K562 (cell line): ENCODE measurements around the gene MATN1. TPM values are rescaled to one million over a fixed set of nuclear protein-coding genes. Genes with fewer than 3 reads are reported as not detected.

Source experiments
- CCAR2 ChIP-seq: fragments of 200-400 bp; formaldehyde crosslinking; IDR thresholded peaks from 2 replicates; pipeline ENCODE4 v1.6.1; 2017; ENCODE audit warnings: mild to moderate bottlenecking, low read depth, low read length
- ESRRA ChIP-seq: fragments of 450-650 bp; IDR thresholded peaks from 2 replicates; pipeline ENCODE4 v1.6.1; 2014; ENCODE audit warnings: low read depth, mild to moderate bottlenecking, moderate library complexity, borderline replicate concordance
- ETV1 ChIP-seq: fragments of 450-650 bp; conservative IDR thresholded peaks from 2 replicates; pipeline ENCODE4 v1.6.1; 2016; ENCODE audit warnings: missing genetic modification characterization, control low read depth, low read depth, missing compliant biosample characterization
- HEY1 ChIP-seq: fragments of 250-450 bp; sonication (Bioruptor Pico); IDR thresholded peaks from 2 replicates; pipeline ENCODE4 v1.5.0; 2020; ENCODE audit warnings: mild to moderate bottlenecking, moderate library complexity, borderline replicate concordance
- IFI16 ChIP-seq: fragments of 250-450 bp; sonication (Bioruptor Pico); IDR thresholded peaks from 2 replicates; pipeline ENCODE4 v2.1.2; 2022; ENCODE audit warnings: mild to moderate bottlenecking, inconsistent platforms
- MTA3 ChIP-seq: fragments of 450-650 bp; formaldehyde crosslinking; IDR thresholded peaks from 2 replicates; pipeline ENCODE4 v1.6.1; 2017; ENCODE audit warnings: mild to moderate bottlenecking, borderline replicate concordance
- OTX1 ChIP-seq: fragments of 450-650 bp; formaldehyde crosslinking; IDR thresholded peaks from 2 replicates; pipeline ENCODE4 v1.4.0; 2022; ENCODE audit warnings: mild to moderate bottlenecking
- PYGO2 ChIP-seq: fragments of 450-650 bp; IDR thresholded peaks from 2 replicates; pipeline ENCODE4 v1.6.1; 2016; ENCODE audit warnings: mild to moderate bottlenecking, missing genetic modification characterization, moderate library complexity, missing compliant biosample characterization
- SMAD3 ChIP-seq: fragments of 450-650 bp; formaldehyde crosslinking; conservative IDR thresholded peaks from 2 replicates; pipeline ENCODE4 v1.4.0; 2020; ENCODE audit warnings: mild to moderate bottlenecking
- SMAD4 ChIP-seq: fragments of 250-450 bp; sonication (Bioruptor Pico); conservative IDR thresholded peaks from 2 replicates; pipeline ENCODE4 v1.8.0; 2021; ENCODE audit warnings: inconsistent platforms, mild to moderate bottlenecking, moderate library complexity
- SPI1 ChIP-seq: IDR thresholded peaks from 2 replicates; pipeline ENCODE4 v1.6.1; 2011; ENCODE audit warnings: low read depth, low read length, control low read depth, borderline replicate concordance
- TAL1 ChIP-seq: fragments of 450-650 bp; IDR thresholded peaks from 2 replicates; pipeline ENCODE4 v1.6.1; 2016; ENCODE audit warnings: mild to moderate bottlenecking
- TCF3 ChIP-seq: sonication (generic); formaldehyde crosslinking; IDR thresholded peaks from 2 replicates; pipeline ENCODE4 v1.4.0; 2020; ENCODE audit warnings: mild to moderate bottlenecking, missing genetic modification reagents
- ZNF24 ChIP-seq: fragments of 450-650 bp; IDR thresholded peaks from 2 replicates; pipeline ENCODE4 v1.6.1; 2016
- polyA plus RNA-seq, 8 experiments: library from polyadenylated mRNA; depleted of rRNA in 4 of 8; stranded (reverse) in 5 of 8; unstranded in 3 of 8; fragments of >200 nt; fragmentation: Nextera tagmentation in 2 of 8; fragmentation: Illumina TruSeq in 1 of 8; extraction: Ambion mirVana in 2 of 8; extraction: Trizol in 1 of 8; gene quantifications; 2 replicates each; pipeline versions ENCODE4 v1.2.1 to v1.2.3, GENCODE V29; 2011 to 2014; ENCODE audit warnings: inconsistent platforms in 1 of 8, missing spikeins in 1 of 8
- total RNA-seq, 7 experiments: library from RNA; depleted of rRNA in 6 of 7; stranded (reverse); fragments of >200 nt in 6 of 7; fragmentation: Illumina TruSeq in 2 of 7; extraction: Trizol in 2 of 7; gene quantifications; 2 replicates each; pipeline versions ENCODE4 v1.2.1 to v1.2.3, GENCODE V29; 2011 to 2021; ENCODE audit warnings: low replicate concordance in 1 of 7
- TF ChIP-seq, protein P1 (sequence below): fragments of 250-450 bp; sonication (Bioruptor Pico); IDR thresholded peaks from 2 replicates; pipeline ENCODE4 v1.6.1; 2021; ENCODE audit warnings: mild to moderate bottlenecking
- TF ChIP-seq, protein P2 (sequence below): fragments of 450-650 bp; IDR thresholded peaks from 2 replicates; pipeline ENCODE4 v1.6.1; 2016
- TF ChIP-seq, protein P3 (sequence below): fragments of 450-650 bp; IDR thresholded peaks from one replicate; pipeline ENCODE4 v1.6.1; 2018; ENCODE audit warnings: mild to moderate bottlenecking, moderate library complexity; ENCODE audit not compliant: partially characterized antibody
- TF ChIP-seq, protein P4 (sequence below): fragments of 450-650 bp; IDR thresholded peaks from 2 replicates; pipeline ENCODE4 v1.6.1; 2017; ENCODE audit warnings: antibody characterized with exemption
- TF ChIP-seq, protein P5 (sequence below): fragments of 250-450 bp; sonication (Bioruptor Pico); IDR thresholded peaks from 2 replicates; pipeline ENCODE4 v1.4.0; 2020; ENCODE audit warnings: mild to moderate bottlenecking, moderate library complexity, borderline replicate concordance

Gene MATN1
- total and polyA plus RNA-seq, 9 of the 15 experiments (the other 6 are each of a cell fraction or from before 2014, with no cell fraction given) = 0.10 to 2.3 (median 1.2) TPM

DNA sequence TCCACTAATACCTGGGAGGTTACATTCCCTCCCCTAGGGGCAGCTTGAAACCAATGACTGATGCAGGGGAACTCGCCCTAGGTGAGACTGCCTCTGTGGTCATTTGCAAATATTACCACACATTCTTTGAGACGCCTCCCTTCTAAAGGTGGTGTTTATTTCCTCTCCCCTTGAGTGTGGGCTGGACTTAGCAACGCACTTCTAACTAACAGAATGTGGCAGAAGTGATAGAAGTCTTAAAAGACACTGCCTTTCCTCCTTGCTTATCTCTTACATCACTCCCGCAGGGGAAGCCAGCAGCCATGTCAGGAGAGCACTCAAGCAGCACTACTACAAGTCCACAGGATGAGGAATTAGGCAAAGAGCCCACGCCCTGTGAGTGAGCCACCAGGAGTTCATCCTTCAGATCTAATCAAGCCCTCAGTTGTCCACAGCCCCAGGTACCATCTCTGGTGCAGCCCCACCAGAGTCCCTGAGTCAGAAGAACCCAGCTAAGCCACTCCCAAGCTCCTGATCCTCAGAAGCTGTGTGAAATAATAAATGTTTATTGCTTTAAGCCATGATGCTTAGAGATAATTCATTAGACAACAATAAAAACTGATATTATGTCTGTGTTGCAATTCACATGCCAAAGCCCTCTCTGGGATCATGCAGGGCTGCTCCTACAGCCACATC is 14.8 kb upstream of the MATN1 start (continued):
- TF ChIP-seq, protein P1, sequence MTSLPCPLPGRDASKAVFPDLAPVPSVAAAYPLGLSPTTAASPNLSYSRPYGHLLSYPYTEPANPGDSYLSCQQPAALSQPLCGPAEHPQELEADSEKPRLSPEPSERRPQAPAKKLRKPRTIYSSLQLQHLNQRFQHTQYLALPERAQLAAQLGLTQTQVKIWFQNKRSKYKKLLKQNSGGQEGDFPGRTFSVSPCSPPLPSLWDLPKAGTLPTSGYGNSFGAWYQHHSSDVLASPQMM (CRISPR knock-in tag) = no peak
- TF ChIP-seq, protein P2, sequence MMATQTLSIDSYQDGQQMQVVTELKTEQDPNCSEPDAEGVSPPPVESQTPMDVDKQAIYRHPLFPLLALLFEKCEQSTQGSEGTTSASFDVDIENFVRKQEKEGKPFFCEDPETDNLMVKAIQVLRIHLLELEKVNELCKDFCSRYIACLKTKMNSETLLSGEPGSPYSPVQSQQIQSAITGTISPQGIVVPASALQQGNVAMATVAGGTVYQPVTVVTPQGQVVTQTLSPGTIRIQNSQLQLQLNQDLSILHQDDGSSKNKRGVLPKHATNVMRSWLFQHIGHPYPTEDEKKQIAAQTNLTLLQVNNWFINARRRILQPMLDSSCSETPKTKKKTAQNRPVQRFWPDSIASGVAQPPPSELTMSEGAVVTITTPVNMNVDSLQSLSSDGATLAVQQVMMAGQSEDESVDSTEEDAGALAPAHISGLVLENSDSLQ = peak; percentile 18; the same call in 1 of the 2 replicates
- TF ChIP-seq ZNF24 (peak; percentile 34; the same call in 1 of the 2 replicates), TAL1 (peak; percentile 32), CCAR2 (no peak), ESRRA (no peak), MTA3 (peak; percentile 34; the same call in 1 of the 2 replicates), SMAD3 (CRISPR knock-in tag) (no peak), SPI1 (no peak), PYGO2 (tag) (no peak), SMAD4 (peak; percentile 44; the same call in 1 of the 2 replicates), OTX1 (CRISPR knock-in tag) (no peak), ETV1 (peak; percentile 47; the same call in 1 of the 2 replicates), TCF3 (no peak), HEY1 (CRISPR knock-in tag) (no peak), IFI16 (CRISPR knock-in tag) (no peak)
- TF ChIP-seq, protein P3, sequence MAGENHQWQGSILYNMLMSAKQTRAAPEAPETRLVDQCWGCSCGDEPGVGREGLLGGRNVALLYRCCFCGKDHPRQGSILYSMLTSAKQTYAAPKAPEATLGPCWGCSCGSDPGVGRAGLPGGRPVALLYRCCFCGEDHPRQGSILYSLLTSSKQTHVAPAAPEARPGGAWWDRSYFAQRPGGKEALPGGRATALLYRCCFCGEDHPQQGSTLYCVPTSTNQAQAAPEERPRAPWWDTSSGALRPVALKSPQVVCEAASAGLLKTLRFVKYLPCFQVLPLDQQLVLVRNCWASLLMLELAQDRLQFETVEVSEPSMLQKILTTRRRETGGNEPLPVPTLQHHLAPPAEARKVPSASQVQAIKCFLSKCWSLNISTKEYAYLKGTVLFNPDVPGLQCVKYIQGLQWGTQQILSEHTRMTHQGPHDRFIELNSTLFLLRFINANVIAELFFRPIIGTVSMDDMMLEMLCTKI = no peak
- TF ChIP-seq, protein P4, sequence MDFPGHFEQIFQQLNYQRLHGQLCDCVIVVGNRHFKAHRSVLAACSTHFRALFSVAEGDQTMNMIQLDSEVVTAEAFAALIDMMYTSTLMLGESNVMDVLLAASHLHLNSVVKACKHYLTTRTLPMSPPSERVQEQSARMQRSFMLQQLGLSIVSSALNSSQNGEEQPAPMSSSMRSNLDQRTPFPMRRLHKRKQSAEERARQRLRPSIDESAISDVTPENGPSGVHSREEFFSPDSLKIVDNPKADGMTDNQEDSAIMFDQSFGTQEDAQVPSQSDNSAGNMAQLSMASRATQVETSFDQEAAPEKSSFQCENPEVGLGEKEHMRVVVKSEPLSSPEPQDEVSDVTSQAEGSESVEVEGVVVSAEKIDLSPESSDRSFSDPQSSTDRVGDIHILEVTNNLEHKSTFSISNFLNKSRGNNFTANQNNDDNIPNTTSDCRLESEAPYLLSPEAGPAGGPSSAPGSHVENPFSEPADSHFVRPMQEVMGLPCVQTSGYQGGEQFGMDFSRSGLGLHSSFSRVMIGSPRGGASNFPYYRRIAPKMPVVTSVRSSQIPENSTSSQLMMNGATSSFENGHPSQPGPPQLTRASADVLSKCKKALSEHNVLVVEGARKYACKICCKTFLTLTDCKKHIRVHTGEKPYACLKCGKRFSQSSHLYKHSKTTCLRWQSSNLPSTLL = no peak
- TF ChIP-seq, protein P5, sequence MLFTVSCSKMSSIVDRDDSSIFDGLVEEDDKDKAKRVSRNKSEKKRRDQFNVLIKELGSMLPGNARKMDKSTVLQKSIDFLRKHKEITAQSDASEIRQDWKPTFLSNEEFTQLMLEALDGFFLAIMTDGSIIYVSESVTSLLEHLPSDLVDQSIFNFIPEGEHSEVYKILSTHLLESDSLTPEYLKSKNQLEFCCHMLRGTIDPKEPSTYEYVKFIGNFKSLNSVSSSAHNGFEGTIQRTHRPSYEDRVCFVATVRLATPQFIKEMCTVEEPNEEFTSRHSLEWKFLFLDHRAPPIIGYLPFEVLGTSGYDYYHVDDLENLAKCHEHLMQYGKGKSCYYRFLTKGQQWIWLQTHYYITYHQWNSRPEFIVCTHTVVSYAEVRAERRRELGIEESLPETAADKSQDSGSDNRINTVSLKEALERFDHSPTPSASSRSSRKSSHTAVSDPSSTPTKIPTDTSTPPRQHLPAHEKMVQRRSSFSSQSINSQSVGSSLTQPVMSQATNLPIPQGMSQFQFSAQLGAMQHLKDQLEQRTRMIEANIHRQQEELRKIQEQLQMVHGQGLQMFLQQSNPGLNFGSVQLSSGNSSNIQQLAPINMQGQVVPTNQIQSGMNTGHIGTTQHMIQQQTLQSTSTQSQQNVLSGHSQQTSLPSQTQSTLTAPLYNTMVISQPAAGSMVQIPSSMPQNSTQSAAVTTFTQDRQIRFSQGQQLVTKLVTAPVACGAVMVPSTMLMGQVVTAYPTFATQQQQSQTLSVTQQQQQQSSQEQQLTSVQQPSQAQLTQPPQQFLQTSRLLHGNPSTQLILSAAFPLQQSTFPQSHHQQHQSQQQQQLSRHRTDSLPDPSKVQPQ (CRISPR knock-in tag) = no peak
